Esophagus muscularis mucosa (tissue), 4 donors: ENCODE results near the gene GRAMD4.

Experiments
- EP300 ChIP-seq: sonication (generic); formaldehyde crosslinking; IDR thresholded peaks from one replicate; pipeline ENCODE4 v1.6.1; 2017; ENCODE audit warnings: antibody characterized with exemption
- POLR2A ChIP-seq: fragments of 450-650 bp; IDR thresholded peaks from one replicate; pipeline ENCODE4 v1.6.1; 2017; ENCODE audit warnings: antibody characterized with exemption, moderate library complexity, mild to moderate bottlenecking, low read depth
- POLR2AphosphoS5 ChIP-seq, 2 donors: sonication (generic); formaldehyde crosslinking; IDR thresholded peaks; one replicate each; pipeline ENCODE4 v1.6.1; 2017; ENCODE audit warnings: antibody characterized with exemption in 2 of 2
- TF ChIP-seq, protein P1 (sequence below), 3 experiments: fragments of 200-600 bp in 2 of 3; fragments of 450-650 bp in 1 of 3; sonication (generic) in 2 of 3; IDR thresholded peaks; one replicate each; pipeline ENCODE4 v1.5.1; 2017 to 2019; ENCODE audit warnings: antibody characterized with exemption in 3 of 3, mild to moderate bottlenecking in 2 of 3, moderate library complexity in 1 of 3

DNA sequence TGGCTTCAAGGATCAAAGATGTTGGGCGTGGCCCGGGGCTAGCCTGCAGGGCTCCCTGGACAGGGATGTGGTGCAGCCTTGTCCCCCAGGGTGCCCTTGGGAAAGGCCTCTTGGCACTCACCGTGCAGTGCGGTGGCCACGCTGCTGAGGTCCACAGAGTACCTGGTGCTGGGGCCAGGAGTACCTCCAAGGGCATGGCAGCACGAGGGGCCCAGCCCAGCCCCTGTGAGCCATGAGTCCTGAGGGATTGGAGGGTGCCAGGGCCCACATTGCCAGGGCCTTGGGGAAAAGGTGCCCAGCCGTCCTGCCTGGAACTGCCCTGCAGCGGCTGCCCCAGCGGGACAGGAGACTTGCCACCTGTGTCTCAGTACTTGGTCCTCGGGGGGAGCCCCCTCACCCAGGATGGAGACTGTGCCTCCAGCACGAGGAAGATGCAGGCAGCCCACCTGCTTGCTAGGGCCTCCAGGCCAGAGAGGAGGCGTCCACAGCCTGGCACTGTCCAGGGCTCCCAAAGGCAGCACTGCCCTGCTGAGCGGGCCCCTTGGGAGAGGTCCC lies 44.2 kb downstream of the GRAMD4 start:
- TF ChIP-seq, protein P1, sequence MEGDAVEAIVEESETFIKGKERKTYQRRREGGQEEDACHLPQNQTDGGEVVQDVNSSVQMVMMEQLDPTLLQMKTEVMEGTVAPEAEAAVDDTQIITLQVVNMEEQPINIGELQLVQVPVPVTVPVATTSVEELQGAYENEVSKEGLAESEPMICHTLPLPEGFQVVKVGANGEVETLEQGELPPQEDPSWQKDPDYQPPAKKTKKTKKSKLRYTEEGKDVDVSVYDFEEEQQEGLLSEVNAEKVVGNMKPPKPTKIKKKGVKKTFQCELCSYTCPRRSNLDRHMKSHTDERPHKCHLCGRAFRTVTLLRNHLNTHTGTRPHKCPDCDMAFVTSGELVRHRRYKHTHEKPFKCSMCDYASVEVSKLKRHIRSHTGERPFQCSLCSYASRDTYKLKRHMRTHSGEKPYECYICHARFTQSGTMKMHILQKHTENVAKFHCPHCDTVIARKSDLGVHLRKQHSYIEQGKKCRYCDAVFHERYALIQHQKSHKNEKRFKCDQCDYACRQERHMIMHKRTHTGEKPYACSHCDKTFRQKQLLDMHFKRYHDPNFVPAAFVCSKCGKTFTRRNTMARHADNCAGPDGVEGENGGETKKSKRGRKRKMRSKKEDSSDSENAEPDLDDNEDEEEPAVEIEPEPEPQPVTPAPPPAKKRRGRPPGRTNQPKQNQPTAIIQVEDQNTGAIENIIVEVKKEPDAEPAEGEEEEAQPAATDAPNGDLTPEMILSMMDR (IDR thresholded peaks at IDR 0.05), result no peak
- TF ChIP-seq POLR2A (no peak), POLR2AphosphoS5 (IDR thresholded peaks at IDR 0.05) (no peak), EP300 (no peak)
